Natural killer cell (primary cell): Measurements from ENCODE around the gene MRPL24. TPM values are rescaled to one million over a fixed set of nuclear protein-coding genes. Genes with fewer than 3 reads are reported as not detected.
A peak's percentile ranks its signal among the peaks of the same experiment; 100 is the strongest.

Experiments used
- ATAC-seq, 3 donors: fragments of 150-1000 bp in 2 of 3; fragments of 200-7000 bp in 1 of 3; cut with Tn5 transposase; 1 replicate in 1 of 3; 2 replicates in 2 of 3; pipeline ENCODE4 v1.10.0; 2021; ENCODE audit warnings: mild to moderate bottlenecking in 2 of 3, moderate library complexity in 2 of 3
- DNase-seq, 2 donors: peaks; one replicate each; pipeline versions ENCODE4 v3.0.0 to v3.0.0-alpha.2; 2013 to 2021; ENCODE audit warnings: mixed read lengths in 1 of 2
- H3K27ac ChIP-seq: one replicate; pipeline ENCODE4 v1.5.1; 2013; ENCODE audit warnings: mild to moderate bottlenecking, low read length
- H3K27me3 ChIP-seq: one replicate; pipeline ENCODE4 v1.6.1; 2013; ENCODE audit warnings: low read length; ENCODE audit not compliant: control insufficient read depth, insufficient read depth
- H3K36me3 ChIP-seq: one replicate; pipeline ENCODE4 v1.6.1; 2013; ENCODE audit warnings: low read length; ENCODE audit not compliant: control insufficient read depth, insufficient read depth
- H3K4me1 ChIP-seq: one replicate; pipeline ENCODE4 v1.6.1; 2013; ENCODE audit warnings: low read length; ENCODE audit not compliant: control insufficient read depth, insufficient read depth
- H3K4me3 ChIP-seq: one replicate; pipeline ENCODE4 v1.5.1; 2013; ENCODE audit warnings: low read length
- H3K9me3 ChIP-seq: one replicate; pipeline ENCODE4 v1.6.1; 2013; ENCODE audit warnings: low read length; ENCODE audit not compliant: control insufficient read depth, insufficient read depth
- H3K27ac Mint-ChIP-seq, 2 donors: one replicate each; pipeline ENCODE4 v1.8.0; 2022; ENCODE audit warnings: mild to moderate bottlenecking in 2 of 2, mixed read lengths in 2 of 2, moderate library complexity in 1 of 2
- H3K27me3 Mint-ChIP-seq, 2 donors: one replicate each; pipeline ENCODE4 v1.8.0; 2022; ENCODE audit warnings: low read depth in 2 of 2, mixed read lengths in 2 of 2
- H3K36me3 Mint-ChIP-seq: one replicate; pipeline ENCODE4 v1.8.0; 2022; ENCODE audit warnings: mixed read lengths
- H3K4me1 Mint-ChIP-seq, 2 donors: one replicate each; pipeline ENCODE4 v1.8.0; 2022; ENCODE audit warnings: mixed read lengths in 2 of 2
- H3K4me3 Mint-ChIP-seq: one replicate; pipeline ENCODE4 v1.8.0; 2022; ENCODE audit warnings: mild to moderate bottlenecking, moderate library complexity, mixed read lengths
- H3K9me3 Mint-ChIP-seq, 2 donors: one replicate each; pipeline ENCODE4 v1.8.0; 2022; ENCODE audit warnings: mixed read lengths in 2 of 2
- CTCF ChIP-seq: fragments of 200-600 bp; IDR thresholded peaks from one replicate; pipeline ENCODE4 v1.8.0; 2022; ENCODE audit warnings: antibody characterized with exemption
- WGBS: methylation state at CpG from one replicate; pipeline ENCODE4 v1.1.7; 2013; ENCODE audit warnings: missing lambda C conversion rate; ENCODE audit not compliant: insufficient coverage; 5-methylcytosine and 5-hydroxymethylcytosine counted together
- intact Hi-C: fragments of 100-400 bp; cut with micrococcal nuclease; formaldehyde crosslinking; loops from one replicate; pipeline ENCODE4 v1.14.2; 2022
- total RNA-seq, 4 donors: library from RNA; stranded (reverse); fragments of 120-200 nt in 1 of 4; gene quantifications; one replicate each; pipeline versions ENCODE4 v1.2.3 to v1.2.4, GENCODE V29; 2013 to 2022

Gene MRPL24
- total RNA-seq, 3 donors from 2014 or later (not counting 1 experiment from before 2014, with no cell fraction given), result 15.9 to 19.7 (median 18.7) TPM

- Histone ChIP-seq H3K4me3 (peak overlapping the region; percentile 53), H3K9me3 (no peaks in the 10 kb centered on the region), H3K36me3 (no peaks in the 10 kb centered on the region), H3K27me3 (peaks cover 35% of the 10 kb centered on the region), H3K27ac (no peak overlapping the region), H3K4me1 (peaks cover 31% of the 10 kb centered on the region)
- no peak for TF ChIP-seq CTCF
- Mint-ChIP-seq H3K4me3 (peak overlapping the region; percentile 67), H3K27me3 (peaks cover 16 to 26% of the 10 kb centered on the region in 2 donors), H3K4me1 (peaks cover 18 to 33% of the 10 kb centered on the region in 2 donors), H3K27ac (peak overlapping the region in 1 of 2 donors; percentile 84), H3K9me3 (no peaks in the 10 kb centered on the region), H3K36me3 (no peaks in the 10 kb centered on the region)
- DNase-seq, result peak; percentile 39 to 44
- ATAC-seq, result peak in 2 of 3 donors; percentile 14 to 52
- WGBS, result 3% methylated on average over 29 of the region's 29 CpGs
- intact Hi-C loops, result no loop called here
Measured at GRCh38 chr1:156704930-156705320, 36.0 kb downstream of the MRPL24 start.

- peaks cover 18 to 33% of the 10 kb centered on the region in 2 donors for H3K4me1 Mint-ChIP-seq
- no peaks in the 10 kb centered on the region for H3K36me3 ChIP-seq
- H3K36me3 Mint-ChIP-seq, result no peaks in the 10 kb centered on the region
- H3K27ac ChIP-seq, result no peak overlapping the region
- ATAC-seq (no peak), DNase-seq (no peak)
- no peaks in the 10 kb centered on the region for H3K9me3 ChIP-seq
- 50% methylated on average over 10 of the region's 10 CpGs for WGBS
- peak overlapping the region; percentile 58 for H3K4me3 Mint-ChIP-seq
- H3K27me3 ChIP-seq, result peaks cover 35% of the 10 kb centered on the region
- intact Hi-C loops, result no loop called here
- H3K9me3 Mint-ChIP-seq, result no peaks in the 10 kb centered on the region
- peaks cover 16 to 30% of the 10 kb centered on the region in 2 donors for H3K27me3 Mint-ChIP-seq
- no peak overlapping the region for H3K4me3 ChIP-seq
- no peak overlapping the region for H3K27ac Mint-ChIP-seq
- peaks cover 31% of the 10 kb centered on the region for H3K4me1 ChIP-seq
- no peak for TF ChIP-seq CTCF
Measured at GRCh38 chr1:156704166-156704711, 36.6 kb downstream of the MRPL24 start.

- peaks cover 18 to 33% of the 10 kb centered on the region in 2 donors for H3K4me1 Mint-ChIP-seq
- no peak overlapping the region for H3K4me3 ChIP-seq
- no peaks in the 10 kb centered on the region for H3K36me3 Mint-ChIP-seq
- H3K9me3 Mint-ChIP-seq, result no peaks in the 10 kb centered on the region
- H3K4me1 ChIP-seq, result peaks cover 31% of the 10 kb centered on the region
- DNase-seq (no peak), ATAC-seq (no peak)
- H3K36me3 ChIP-seq, result no peaks in the 10 kb centered on the region
- H3K9me3 ChIP-seq, result no peaks in the 10 kb centered on the region
- peaks cover 16 to 34% of the 10 kb centered on the region in 2 donors for H3K27me3 Mint-ChIP-seq
- TF ChIP-seq CTCF, result no peak
- H3K27ac ChIP-seq, result no peak overlapping the region
- H3K27ac Mint-ChIP-seq, result no peak overlapping the region
- peak overlapping the region; percentile 58 for H3K4me3 Mint-ChIP-seq
- intact Hi-C loops, result no loop called here
- peaks cover 35% of the 10 kb centered on the region for H3K27me3 ChIP-seq
- WGBS, result 28% methylated on average over 4 of the region's 4 CpGs
Measured at GRCh38 chr1:156703741-156704140, 37.1 kb downstream of the MRPL24 start.

- H3K36me3 ChIP-seq, result no peaks in the 10 kb centered on the region
- WGBS, result 87% methylated on average over 4 of the region's 4 CpGs
- no peak overlapping the region for H3K27ac ChIP-seq
- Mint-ChIP-seq H3K4me3 (no peak overlapping the region), H3K9me3 (no peaks in the 10 kb centered on the region), H3K4me1 (peaks cover 18 to 33% of the 10 kb centered on the region in 2 donors), H3K36me3 (no peaks in the 10 kb centered on the region), H3K27ac (no peak overlapping the region), H3K27me3 (peaks cover 16 to 35% of the 10 kb centered on the region in 2 donors)
- no peak for TF ChIP-seq CTCF
- DNase-seq (no peak), ATAC-seq (no peak)
- H3K9me3 ChIP-seq, result no peaks in the 10 kb centered on the region
- H3K4me1 ChIP-seq, result peaks cover 31% of the 10 kb centered on the region
- intact Hi-C loops, result no loop called here
- peaks cover 35% of the 10 kb centered on the region for H3K27me3 ChIP-seq
- no peak overlapping the region for H3K4me3 ChIP-seq
Measured at GRCh38 chr1:156703336-156703735, 37.6 kb downstream of the MRPL24 start.
